HG03558 (cell line): ENCODE results near the gene TMEM131.
"Not testable (repeated sequence)": the region's sequence is repeated elsewhere in the genome, so short reads cannot be mapped to it uniquely, and the experiment has no call there.

Source experiments
- ATAC-seq: cut with Tn5 transposase; IDR thresholded peaks from one replicate; pipeline ENCODE4 v1.9.1; 2021; ENCODE audit warnings: moderate number of reproducible peaks; ENCODE audit not compliant: unreplicated experiment; ENCODE audit errors: extremely low read depth

The TMEM131 gene

DNA sequence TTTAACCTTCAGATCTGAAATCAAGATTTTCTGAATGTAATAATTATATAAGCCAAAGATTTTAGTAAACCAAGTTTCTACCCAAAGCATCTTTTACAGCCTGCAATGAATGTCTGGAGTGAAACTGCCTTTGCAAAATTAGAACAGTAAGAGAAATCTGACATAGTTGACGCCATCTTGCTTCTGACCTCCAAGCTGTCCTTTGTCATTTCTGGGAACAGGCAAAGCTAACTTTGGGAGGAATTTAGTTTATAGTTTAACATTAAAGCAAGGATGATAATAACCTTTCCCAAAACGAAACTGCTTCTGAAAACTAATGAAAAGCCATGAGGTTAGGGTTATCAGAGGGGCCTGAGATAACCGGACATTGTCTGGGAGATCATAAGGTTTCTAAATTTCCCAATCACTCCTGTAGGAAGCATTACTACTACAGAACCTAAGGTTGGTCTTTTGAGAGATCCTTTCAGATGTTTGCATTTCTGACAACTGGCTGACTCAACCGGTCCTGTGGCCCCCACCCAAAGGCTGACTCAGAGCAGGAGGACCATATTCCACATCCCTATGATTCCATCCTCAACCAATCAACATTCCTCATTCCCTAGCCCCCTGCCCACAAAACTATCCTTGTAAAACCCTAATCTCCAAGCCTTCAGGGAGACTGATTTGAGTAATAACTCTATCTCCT, 124.5 kb downstream of the TMEM131 start:
- ATAC-seq, result no peak

GRCh38 chr2:97870396-97870843, 125.3 kb downstream of the TMEM131 start:
- peak; percentile 93 for ATAC-seq

- no peak for ATAC-seq
Observed at GRCh38 chr2:97869722-97870346, 125.9 kb downstream of the TMEM131 start.

DNA sequence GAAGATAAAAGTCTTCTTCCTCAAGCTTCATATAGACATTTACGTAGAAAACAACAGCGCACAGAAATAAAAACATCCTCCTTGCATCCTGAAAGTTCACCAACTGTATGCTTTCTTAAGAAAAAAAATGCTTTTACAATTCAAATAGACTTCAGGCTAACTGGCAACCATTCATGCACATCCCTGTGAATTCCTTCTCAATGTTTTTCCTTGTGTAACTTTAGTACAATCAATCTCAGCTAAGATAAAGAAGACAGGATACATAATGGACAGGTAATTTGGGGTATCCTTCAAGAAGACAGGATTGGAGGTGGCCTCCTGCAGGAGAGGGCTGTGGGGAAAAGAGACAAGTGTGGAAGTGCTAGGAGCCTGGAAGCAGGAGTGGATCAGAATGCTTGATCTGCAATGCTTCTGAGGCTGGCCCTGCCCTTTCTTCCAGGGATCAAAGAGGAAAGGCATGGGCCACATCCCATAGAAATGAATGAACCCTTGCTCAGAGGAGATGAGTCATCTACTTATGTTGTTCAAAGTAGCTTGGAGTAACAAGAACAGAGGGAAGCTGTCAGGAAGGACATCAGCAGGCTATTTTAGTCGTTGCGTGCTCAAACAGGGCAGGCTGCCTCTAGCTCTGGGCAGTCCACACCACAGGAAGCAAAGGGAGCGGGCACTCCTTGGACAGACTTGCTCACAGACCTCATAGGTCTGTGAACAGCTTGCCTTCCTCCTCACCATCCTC, 126.6 kb downstream of the TMEM131 start:
- ATAC-seq, result no peak

- ATAC-seq, result no peak
Observed at GRCh38 chr2:97863829-97864228, 131.9 kb downstream of the TMEM131 start.

DNA sequence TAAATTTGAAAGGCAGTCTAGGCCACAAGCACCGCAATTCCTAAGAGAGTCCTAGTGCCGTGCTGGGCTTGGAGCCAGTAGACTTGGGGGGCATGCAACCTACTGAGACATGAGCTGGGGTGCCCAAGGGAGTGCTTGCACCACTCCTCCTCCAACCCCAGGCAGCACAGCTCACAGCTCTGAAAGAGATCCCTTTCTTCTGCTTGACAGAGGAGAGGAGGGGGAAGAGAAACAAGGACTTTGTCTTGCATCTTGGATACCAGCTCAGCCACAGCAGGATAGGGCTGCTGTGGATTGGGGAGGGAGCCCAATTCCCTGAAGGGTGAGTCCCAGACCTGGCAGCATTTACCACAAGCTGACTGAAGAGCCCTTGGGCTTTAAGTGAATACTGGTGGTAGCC, 134.6 kb downstream of the TMEM131 start:
- no peak for ATAC-seq

- ATAC-seq, result no peak
Observed at GRCh38 chr2:97858442-97858841, 137.3 kb downstream of the TMEM131 start.

GRCh38 chr2:97857553-97857952, 138.2 kb downstream of the TMEM131 start:
- no peak for ATAC-seq

- ATAC-seq, result not testable (repeated sequence)
Observed at GRCh38 chr2:97853057-97853456, 142.7 kb downstream of the TMEM131 start.

DNA sequence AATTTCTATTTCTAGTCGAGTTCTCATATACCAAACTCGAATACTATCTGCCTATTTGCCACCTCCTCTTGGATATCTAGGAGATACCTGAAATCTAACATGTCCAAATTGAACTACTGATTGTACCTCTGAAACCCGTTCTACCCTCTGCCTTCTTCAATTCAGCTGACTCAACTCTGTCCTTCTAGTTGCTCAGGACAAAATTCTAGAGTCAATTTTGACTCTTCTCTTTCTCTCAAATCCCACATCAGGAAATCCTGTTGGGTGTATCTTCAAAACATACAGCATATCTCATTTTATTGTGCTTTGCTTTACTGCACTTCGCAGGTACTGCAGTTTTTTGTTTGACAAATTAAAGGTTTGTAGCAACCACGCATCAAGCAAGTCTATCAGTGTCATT, 144.6 kb downstream of the TMEM131 start:
- ATAC-seq, result no peak

DNA sequence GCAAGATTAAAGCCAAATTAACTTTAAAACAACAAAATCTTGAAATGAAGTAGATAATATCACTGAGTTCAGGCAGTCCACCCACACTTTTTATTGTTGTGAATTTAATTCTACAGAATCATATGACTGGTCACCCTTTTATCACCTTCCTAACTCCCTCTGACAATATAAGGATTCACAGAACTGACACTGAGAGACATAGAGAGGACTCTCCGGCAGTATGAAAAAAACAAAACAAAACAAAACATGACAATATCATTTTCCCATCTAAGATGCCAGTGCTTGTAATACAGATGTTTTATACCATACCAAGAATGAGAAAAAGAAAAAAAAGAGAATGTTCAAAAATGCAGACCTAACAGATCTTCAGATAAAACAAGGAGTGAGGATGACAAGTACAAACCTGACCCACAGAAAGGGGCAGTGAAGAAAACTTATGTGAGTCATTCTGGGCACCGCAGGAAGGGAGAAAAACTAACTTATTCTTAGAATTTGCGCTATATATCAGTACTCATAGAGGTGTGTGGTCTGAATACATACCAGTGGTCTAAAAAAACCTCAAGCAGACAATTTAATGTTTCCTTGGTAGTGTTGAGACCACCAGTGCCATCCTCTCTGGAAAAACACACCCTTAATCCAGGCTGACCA, 145.7 kb downstream of the TMEM131 start:
- ATAC-seq, result peak; percentile 82

GRCh38 chr2:97848306-97848705, 147.4 kb downstream of the TMEM131 start:
- no peak for ATAC-seq

DNA sequence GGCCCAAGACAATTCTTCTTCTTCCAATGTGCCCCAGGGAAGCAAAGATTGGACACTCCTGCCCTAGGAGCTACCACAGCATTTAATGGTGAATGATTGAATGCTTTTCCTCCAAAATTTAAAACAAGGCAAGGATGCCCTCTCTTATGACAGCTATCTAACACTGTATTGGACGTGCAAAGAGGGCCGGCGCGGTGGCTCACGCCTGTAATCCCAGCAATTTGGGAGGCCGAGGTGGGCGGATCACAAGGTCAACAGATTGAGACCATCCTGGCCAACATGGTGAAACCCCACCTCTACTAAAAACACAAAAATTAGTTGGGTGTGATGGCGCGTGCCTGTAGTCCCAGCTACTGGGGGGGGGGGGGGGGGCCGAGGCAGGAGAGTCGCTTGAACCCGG, 149.0 kb downstream of the TMEM131 start:
- not testable (repeated sequence) for ATAC-seq

DNA sequence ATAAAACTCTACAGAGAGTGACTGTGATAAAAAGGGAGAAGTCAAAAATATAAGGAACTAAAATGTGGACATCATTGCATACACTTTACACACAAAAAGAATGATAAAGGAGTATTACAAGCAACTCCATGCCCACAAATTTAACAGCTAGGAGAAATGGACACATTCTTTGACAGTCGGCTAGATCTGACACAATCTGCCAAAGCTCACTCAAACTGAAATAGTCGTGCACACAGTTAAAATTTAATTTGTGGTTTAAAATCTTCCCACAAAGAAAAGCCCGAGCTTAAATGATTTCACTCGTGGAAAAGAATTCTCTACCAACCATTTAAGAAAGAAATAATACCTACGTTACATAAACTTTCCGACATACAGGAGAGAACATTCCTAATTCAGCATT, 149.9 kb downstream of the TMEM131 start:
- ATAC-seq, result no peak

DNA sequence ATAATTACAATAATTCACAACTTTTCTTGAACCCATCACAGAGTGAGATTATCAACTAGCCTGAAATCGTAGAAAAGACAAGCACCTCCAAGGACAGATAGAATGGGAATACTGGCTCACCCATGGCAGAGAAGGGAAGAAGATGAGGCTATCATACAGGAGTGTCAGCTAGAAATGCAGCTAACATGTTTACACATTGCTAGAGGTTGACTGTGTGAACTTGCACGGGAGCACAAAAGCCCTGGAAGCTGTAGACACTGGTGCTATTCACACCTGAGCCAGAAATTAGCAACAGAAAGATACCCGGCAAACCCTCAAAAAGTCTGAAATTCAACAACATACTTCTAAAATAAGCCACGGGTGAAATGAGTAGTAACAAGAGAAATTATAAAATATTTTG, 150.6 kb downstream of the TMEM131 start:
- ATAC-seq, result no peak

DNA sequence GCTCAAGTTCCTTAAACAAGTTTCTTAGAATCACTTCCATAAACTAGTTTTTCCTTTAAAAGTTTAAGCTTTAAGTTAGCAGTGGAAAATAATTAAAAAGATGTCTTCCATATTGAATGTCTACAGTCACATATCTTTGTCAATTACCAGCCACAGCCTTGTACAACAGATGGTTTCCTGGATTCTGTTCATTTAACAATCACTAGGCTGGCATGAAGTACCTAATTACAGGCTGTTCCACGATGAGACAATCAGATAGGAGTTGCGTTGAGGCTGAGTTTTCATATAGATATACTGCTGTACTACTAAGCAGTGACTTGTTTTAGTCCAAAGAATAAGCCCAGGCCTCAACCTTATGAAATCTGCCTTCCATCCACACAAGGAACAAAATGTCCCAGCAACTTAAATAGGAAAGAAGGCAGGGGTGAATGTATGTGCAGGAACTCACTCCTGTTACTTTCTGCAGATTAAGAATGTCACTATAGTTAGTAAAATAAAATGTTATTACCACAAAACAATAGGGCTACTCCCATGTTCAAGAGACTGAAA, 151.4 kb downstream of the TMEM131 start:
- no peak for ATAC-seq

GRCh38 chr2:97840198-97840597, 155.6 kb downstream of the TMEM131 start:
- ATAC-seq, result no peak

DNA sequence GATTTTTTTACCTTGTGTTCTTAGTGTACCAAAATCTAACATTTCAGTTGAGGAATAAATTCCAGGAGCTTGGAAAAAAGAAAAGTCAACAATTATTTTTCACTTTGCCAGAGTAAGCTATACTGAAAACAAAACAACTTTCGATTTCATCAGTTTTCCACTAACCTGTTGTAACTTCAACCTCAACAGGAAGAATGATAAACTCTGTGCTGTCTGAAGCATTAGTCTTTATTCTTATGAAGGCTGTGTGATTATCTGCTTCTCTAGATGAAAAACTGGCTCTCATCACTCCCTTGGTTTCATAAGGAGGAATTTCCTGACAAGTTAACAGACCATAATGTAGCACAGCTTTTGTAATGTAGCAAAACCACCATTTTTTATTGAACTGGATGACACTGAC, 161.1 kb downstream of the TMEM131 start:
- no peak for ATAC-seq

DNA sequence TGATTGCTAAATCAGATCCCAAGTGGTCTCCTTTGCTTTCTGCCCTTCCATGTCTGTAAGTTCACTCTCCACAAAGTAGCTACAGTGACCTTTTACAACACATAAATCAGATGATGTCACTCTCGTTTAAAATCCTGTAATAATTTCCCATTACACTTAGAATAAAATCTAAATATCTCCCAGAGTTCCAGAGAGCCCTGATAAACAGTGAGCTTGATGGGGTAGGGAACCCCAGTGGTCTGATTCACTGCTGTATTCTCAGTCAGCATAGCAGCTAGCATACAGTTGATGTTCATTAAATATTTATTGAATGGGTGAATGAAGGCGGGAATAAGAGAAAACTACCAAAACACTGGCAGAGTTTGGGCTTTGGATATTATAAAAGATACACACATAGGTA, 164.6 kb downstream of the TMEM131 start:
- ATAC-seq, result no peak

DNA sequence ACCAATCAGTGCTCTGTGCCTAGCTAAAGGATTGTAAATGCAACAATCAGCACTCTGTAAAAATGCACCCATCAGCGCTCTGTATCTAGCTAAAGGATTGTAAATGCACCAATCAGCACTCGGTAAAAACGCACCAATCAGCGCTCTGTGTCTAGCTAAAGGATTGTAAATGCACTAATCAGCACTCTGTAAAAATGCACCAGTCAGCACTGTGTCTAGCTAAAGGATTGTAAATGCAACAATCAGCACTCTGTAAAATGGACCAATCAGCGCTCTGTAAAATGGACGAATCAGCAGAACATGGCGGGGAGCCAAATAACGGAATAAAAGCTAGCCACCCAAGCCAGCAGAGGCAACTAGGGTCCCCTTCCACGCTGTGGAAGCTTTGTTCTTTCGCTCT, 166.5 kb downstream of the TMEM131 start:
- not testable (repeated sequence) for ATAC-seq

- ATAC-seq, result not testable (repeated sequence)
Observed at GRCh38 chr2:97827013-97827412, 168.7 kb downstream of the TMEM131 start.
